HepG2 (cell line): ENCODE measurements around the gene ADCY6. TPM values are rescaled to one million over a fixed set of nuclear protein-coding genes. Genes with fewer than 3 reads are reported as not detected.

Experiments used
- DMAP1 ChIP-seq: IDR thresholded peaks from 2 replicates; pipeline ENCODE4 v1.6.1; 2016
- ETV5 ChIP-seq: IDR thresholded peaks from 2 replicates; pipeline ENCODE4 v1.6.1; 2018; ENCODE audit warnings: missing biosample characterization, missing genetic modification reagents, inconsistent platforms, borderline replicate concordance
- HCFC1 ChIP-seq: fragments of 150-350 bp; IDR thresholded peaks from 2 replicates; pipeline ENCODE4 v1.6.1; 2014; ENCODE audit warnings: low read depth, low read length
- KLF12 ChIP-seq: sonication (generic); formaldehyde crosslinking; IDR thresholded peaks from 2 replicates; pipeline ENCODE4 v1.4.0; 2020; ENCODE audit warnings: missing genetic modification reagents, borderline replicate concordance
- KMT2B ChIP-seq: IDR thresholded peaks from 2 replicates; pipeline ENCODE4 v1.6.1; 2016; ENCODE audit warnings: missing genetic modification reagents, missing compliant biosample characterization
- MAF1 ChIP-seq: sonication (generic); formaldehyde crosslinking; IDR thresholded peaks from 2 replicates; pipeline ENCODE4 v1.5.0; 2020; ENCODE audit warnings: missing genetic modification reagents, borderline replicate concordance
- MAX ChIP-seq: IDR thresholded peaks from 2 replicates; pipeline ENCODE4 v1.6.1; 2012; ENCODE audit warnings: inconsistent platforms
- NFE2L2 ChIP-seq: fragments of 150-350 bp; IDR thresholded peaks from 2 replicates; pipeline ENCODE4 v1.6.1; 2014; ENCODE audit warnings: low read length
- POLR2A ChIP-seq, 2 experiments: IDR thresholded peaks; 2 replicates each; pipeline ENCODE4 v1.6.1; 2011; ENCODE audit warnings: low read depth in 2 of 2, low read length in 2 of 2, mild to moderate bottlenecking in 1 of 2, moderate library complexity in 1 of 2; ENCODE audit not compliant: insufficient read depth in 1 of 2
- SKIL ChIP-seq: sonication (generic); formaldehyde crosslinking; IDR thresholded peaks from 2 replicates; pipeline ENCODE4 v1.8.0; 2022; ENCODE audit warnings: missing genetic modification reagents, mild to moderate bottlenecking, moderate library complexity, borderline replicate concordance
- TFDP1 ChIP-seq: IDR thresholded peaks from 2 replicates; pipeline ENCODE4 v1.6.1; 2016; ENCODE audit warnings: missing compliant biosample characterization, missing genetic modification reagents, borderline replicate concordance
- ZFAT ChIP-seq: sonication (generic); formaldehyde crosslinking; conservative IDR thresholded peaks from 2 replicates; pipeline ENCODE4 v1.8.1; 2023; ENCODE audit warnings: missing genetic modification reagents, inconsistent platforms
- ZNF138 ChIP-seq: sonication (generic); formaldehyde crosslinking; IDR thresholded peaks from 2 replicates; pipeline ENCODE4 v1.5.0; 2020; ENCODE audit warnings: mild to moderate bottlenecking, low read depth, missing genetic modification reagents
- ZNF20 ChIP-seq: sonication (generic); formaldehyde crosslinking; IDR thresholded peaks from 2 replicates; pipeline ENCODE4 v1.4.0; 2020; ENCODE audit warnings: mild to moderate bottlenecking, moderate library complexity, missing genetic modification reagents
- ZNF224 ChIP-seq: sonication (generic); formaldehyde crosslinking; IDR thresholded peaks from 2 replicates; pipeline ENCODE4 v1.5.0; 2020; ENCODE audit warnings: mild to moderate bottlenecking, missing genetic modification reagents
- ZNF569 ChIP-seq: sonication (generic); formaldehyde crosslinking; IDR thresholded peaks from 2 replicates; pipeline ENCODE4 v1.5.0; 2020; ENCODE audit warnings: mild to moderate bottlenecking, missing genetic modification reagents, moderate library complexity, borderline replicate concordance
- ZNF770 ChIP-seq: sonication (generic); formaldehyde crosslinking; IDR thresholded peaks from 2 replicates; pipeline ENCODE4 v1.5.0; 2020; ENCODE audit warnings: mild to moderate bottlenecking, missing genetic modification reagents
- ZNF790 ChIP-seq: sonication (generic); formaldehyde crosslinking; IDR thresholded peaks from 2 replicates; pipeline ENCODE4 v1.8.0; 2022; ENCODE audit warnings: missing genetic modification reagents, mild to moderate bottlenecking, borderline replicate concordance
- ZSCAN25 ChIP-seq: sonication (generic); formaldehyde crosslinking; IDR thresholded peaks from 2 replicates; pipeline ENCODE4 v1.8.0; 2022; ENCODE audit warnings: mild to moderate bottlenecking, missing genetic modification reagents
- polyA plus RNA-seq, 8 experiments: library from polyadenylated mRNA; depleted of rRNA in 3 of 8; stranded (reverse) in 7 of 8; unstranded in 1 of 8; fragments of >200 nt; fragmentation: Illumina TruSeq in 4 of 8; extraction: Trizol in 4 of 8; gene quantifications; 2 replicates each; pipeline versions ENCODE4 v1.2.1 to v1.2.3, GENCODE V29; 2011 to 2016; ENCODE audit warnings: low read depth in 4 of 8, missing spikeins in 1 of 8, mixed read lengths in 1 of 8; ENCODE audit not compliant: insufficient read depth in 1 of 8
- total RNA-seq, 5 experiments: library from RNA; depleted of rRNA; stranded (reverse); fragments of >200 nt; fragmentation: Illumina TruSeq; extraction: Trizol; gene quantifications; 2 replicates each; pipeline ENCODE4 v1.2.3, GENCODE V29; 2016; ENCODE audit warnings: low read depth in 1 of 5

Gene ADCY6
- total and polyA plus RNA-seq, 2 of the 13 experiments (the other 11 are each of a cell fraction or from before 2014, with no cell fraction given), result 10.6 to 11.8 TPM

GRCh38 chr12:48815126-48816110 lies 26.5 kb upstream of the ADCY6 start (continued):
- no peak for TF ChIP-seq KMT2B
- TF ChIP-seq MAX, result peak; percentile 86
- TF ChIP-seq MAF1 (CRISPR knock-in tag), result no peak
- no peak for TF ChIP-seq ETV5 (CRISPR knock-in tag)
- no peak for TF ChIP-seq ZNF790 (CRISPR knock-in tag)
- TF ChIP-seq DMAP1 (CRISPR knock-in tag), result no peak; the same call in 1 of the 2 replicates
- TF ChIP-seq ZNF224 (CRISPR knock-in tag), result no peak
- TF ChIP-seq ZFAT (CRISPR knock-in tag), result no peak
- 0 out of 2 replicates have a peak, but pooled peaks have one; percentile 12 for TF ChIP-seq ZNF138 (CRISPR knock-in tag)
- no peak for TF ChIP-seq HCFC1
- peak; percentile 45; the same call in 1 of the 2 replicates for TF ChIP-seq ZSCAN25 (CRISPR knock-in tag)
- TF ChIP-seq KLF12, result no peak
- TF ChIP-seq ZNF770 (CRISPR knock-in tag), result 0 out of 2 replicates have a peak, but pooled peaks have one; percentile 16
- no peak for TF ChIP-seq NFE2L2
- TF ChIP-seq POLR2A (IDR thresholded peaks at IDR 0.05; ENCODE audit: insufficient read depth in 1 of 2, low read depth in 2 of 2, low read length in 2 of 2), result no peak
- no peak for TF ChIP-seq ZNF20 (CRISPR knock-in tag)
- TF ChIP-seq ZNF569 (CRISPR knock-in tag), result no peak
- TF ChIP-seq TFDP1 (CRISPR knock-in tag), result peak; percentile 79; the same call in 1 of the 2 replicates
- TF ChIP-seq SKIL (CRISPR knock-in tag), result no peak
